ENCODE measurements around the gene CTDNEP1.
"Not testable (repeated sequence)": the region's sequence is repeated elsewhere in the genome, so short reads cannot be mapped to it uniquely, and the experiment has no call there.

Gene CTDNEP1

GRCh38 chr17:7246779-7247178, 4.8 kb downstream of the CTDNEP1 start:
- DNase-seq (ENCODE audit: low spot score) = no peak

GRCh38 chr17:7243838-7244237, 7.7 kb downstream of the CTDNEP1 start:
- DNase-seq (ENCODE audit: low spot score) = not testable (repeated sequence)

GRCh38 chr17:7243453-7243729, 8.1 kb downstream of the CTDNEP1 start:
- no peak for DNase-seq (ENCODE audit: low spot score)

GRCh38 chr17:7242717-7243452, 8.6 kb downstream of the CTDNEP1 start:
- peak; percentile 91 for DNase-seq (ENCODE audit: low spot score)

- DNase-seq (ENCODE audit: low spot score) = peak; percentile 85
These were observed 9.5 kb downstream of the CTDNEP1 start, which contains the start of gene GABARAP for GRCh38 chr17:7241783-7242716. GABARAP (minus strand) TSS chr17:7242449; CDS start chr17:7242330, 119 bp downstream.

GRCh38 chr17:7241090-7241733, 10.3 kb downstream of the CTDNEP1 start:
- DNase-seq (ENCODE audit: low spot score) = no peak

- DNase-seq (ENCODE audit: low spot score) = no peak
These were observed 11.2 kb downstream of the CTDNEP1 start for GRCh38 chr17:7240375-7240774.

GRCh38 chr17:7239091-7240027, 12.2 kb downstream of the CTDNEP1 start, which contains the start of gene PHF23:
PHF23 (minus strand) TSS chr17:7239457; CDS start chr17:7239279, 178 bp downstream.
- peak; percentile 97 for DNase-seq (ENCODE audit: low spot score)

GRCh38 chr17:7238420-7239090, 13.0 kb downstream of the CTDNEP1 start:
- peak; percentile 61 for DNase-seq (ENCODE audit: low spot score)

GRCh38 chr17:7237761-7238419, 13.6 kb downstream of the CTDNEP1 start:
- peak; percentile 87 for DNase-seq (ENCODE audit: low spot score)

- DNase-seq (ENCODE audit: low spot score) = no peak
These were observed 14.2 kb downstream of the CTDNEP1 start for GRCh38 chr17:7237266-7237760.

GRCh38 chr17:7236808-7237207, 14.7 kb downstream of the CTDNEP1 start:
- DNase-seq (ENCODE audit: low spot score) = no peak

- DNase-seq (ENCODE audit: low spot score) = no peak
These were observed 15.6 kb downstream of the CTDNEP1 start for GRCh38 chr17:7235693-7236665.

GRCh38 chr17:7234083-7234951, 17.2 kb downstream of the CTDNEP1 start, which contains the start of gene DVL2:
DVL2 (minus strand) TSS chr17:7234517; CDS start chr17:7234262, 255 bp downstream.
- DNase-seq (ENCODE audit: low spot score) = peak; percentile 95

GRCh38 chr17:7233701-7234082, 17.8 kb downstream of the CTDNEP1 start:
- DNase-seq (ENCODE audit: low spot score) = no peak

- no peak for DNase-seq (ENCODE audit: low spot score)
These were observed 19.4 kb downstream of the CTDNEP1 start for GRCh38 chr17:7232114-7232513.

- no peak for DNase-seq (ENCODE audit: low spot score)
These were observed 22.0 kb downstream of the CTDNEP1 start for GRCh38 chr17:7229504-7229903.

GRCh38 chr17:7228920-7229319, 22.6 kb downstream of the CTDNEP1 start:
- DNase-seq (ENCODE audit: low spot score) = no peak
